ENCODE measurements around the gene DLG5. TPM values are rescaled to one million over a fixed set of nuclear protein-coding genes. Genes with fewer than 3 reads are reported as not detected.

The DLG5 gene
- total RNA-seq, 4 donors from 2014 or later: 28.6 to 51.2 (median 40.3) TPM

DNA sequence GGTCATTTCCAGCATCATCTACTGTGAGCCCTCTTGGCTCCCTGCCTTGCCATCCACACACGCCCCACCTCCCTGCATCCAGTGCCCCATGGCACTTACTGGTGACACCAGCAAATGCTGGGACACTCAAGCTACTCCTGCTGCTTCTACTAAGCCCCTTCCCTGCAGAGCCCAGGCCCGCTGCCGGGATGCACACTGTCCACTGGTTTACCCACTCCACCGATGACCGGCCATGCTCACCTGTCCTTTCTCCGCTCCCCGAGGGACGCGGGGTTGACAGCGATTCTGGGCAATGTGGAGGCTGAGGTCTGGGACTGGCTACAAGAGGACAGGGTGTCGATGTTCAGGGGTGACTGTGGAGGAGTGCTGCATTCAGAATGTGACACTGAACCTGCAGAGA is 110.2 kb downstream of the DLG5 start:
- Histone ChIP-seq H3K4me1 (no peaks in the 10 kb centered on the region), H3K4me3 (no peak overlapping the region), H3K27ac (no peak overlapping the region), H3K36me3 (peaks cover 0 to 96% of the 10 kb centered on the region in 2 donors), H3K9me3 (no peaks in the 10 kb centered on the region), H3K27me3 (no peaks in the 10 kb centered on the region)
- no peak for ATAC-seq
- intact Hi-C loops (cut with DNase I; ENCODE audit: low total_unique reads): no loop called here
- DNase-seq: no peak
- in situ Hi-C loops (cut with MboI; ENCODE audit: low sequenced_read_pairs in 4 of 4): no loop called here
- no peak for TF ChIP-seq POLR2A (IDR thresholded peaks at IDR 0.05)
- no peak for TF ChIP-seq CTCF (IDR thresholded peaks at IDR 0.05 in 4 of 5, conservative IDR thresholded peaks at IDR 0.05 in 1 of 5)

- in situ Hi-C loops (cut with MboI; ENCODE audit: low sequenced_read_pairs in 4 of 4): no loop called here
- Histone ChIP-seq H3K9me3 (no peaks in the 10 kb centered on the region), H3K4me3 (no peak overlapping the region), H3K4me1 (no peaks in the 10 kb centered on the region), H3K27me3 (no peaks in the 10 kb centered on the region), H3K36me3 (peaks cover 0 to 99% of the 10 kb centered on the region in 2 donors), H3K27ac (no peak overlapping the region)
- TF ChIP-seq POLR2A (IDR thresholded peaks at IDR 0.05): no peak
- TF ChIP-seq CTCF (IDR thresholded peaks at IDR 0.05 in 4 of 5, conservative IDR thresholded peaks at IDR 0.05 in 1 of 5): no peak
- intact Hi-C loops (cut with DNase I; ENCODE audit: low total_unique reads): no loop called here
- ATAC-seq (no peak), DNase-seq (no peak)
Observed at GRCh38 chr10:77812741-77813140, 113.8 kb downstream of the DLG5 start.

DNA sequence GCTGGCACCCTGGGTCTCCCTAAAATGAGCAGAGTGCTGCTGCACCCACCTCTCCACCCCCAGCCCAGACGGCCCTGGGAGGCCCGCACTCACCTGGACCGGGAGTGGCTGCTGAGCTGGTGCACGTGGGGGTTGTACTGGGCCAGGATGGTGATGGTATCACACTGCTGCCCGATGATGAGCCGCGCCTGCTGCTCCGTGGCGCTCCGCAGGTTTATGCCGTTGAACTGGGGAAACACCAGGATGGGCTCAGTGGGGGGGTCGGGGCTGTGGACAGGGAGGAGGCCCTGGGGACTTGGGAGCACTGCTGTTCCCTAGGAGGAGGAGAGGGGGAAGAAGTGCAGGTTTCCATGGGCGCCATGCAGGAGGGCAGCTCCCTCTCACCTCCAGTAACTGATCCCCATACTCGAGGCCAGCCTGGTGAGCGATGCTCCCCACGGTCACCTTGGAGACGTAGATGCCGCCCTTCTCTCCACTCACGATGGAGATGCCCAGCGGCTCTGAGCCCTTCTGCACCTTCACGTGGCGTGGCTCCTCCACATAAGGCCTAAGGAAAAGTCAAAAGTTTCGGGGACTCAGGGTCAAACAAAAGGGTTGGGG is 114.6 kb downstream of the DLG5 start:
- H3K27me3 ChIP-seq: no peaks in the 10 kb centered on the region
- in situ Hi-C loops (cut with MboI; ENCODE audit: low sequenced_read_pairs in 4 of 4) (no loop called here), intact Hi-C loops (cut with DNase I; ENCODE audit: low total_unique reads) (no loop called here)
- TF ChIP-seq CTCF (IDR thresholded peaks at IDR 0.05 in 4 of 5, conservative IDR thresholded peaks at IDR 0.05 in 1 of 5) (no peak), POLR2A (IDR thresholded peaks at IDR 0.05) (no peak)
- no peak overlapping the region for H3K27ac ChIP-seq
- H3K4me3 ChIP-seq: no peak overlapping the region
- no peaks in the 10 kb centered on the region for H3K9me3 ChIP-seq
- DNase-seq: no peak
- peaks cover 0 to 99% of the 10 kb centered on the region in 2 donors for H3K36me3 ChIP-seq
- H3K4me1 ChIP-seq: no peaks in the 10 kb centered on the region
- no peak for ATAC-seq

- intact Hi-C loops (cut with DNase I; ENCODE audit: low total_unique reads): no loop called here
- no peak overlapping the region for H3K27ac ChIP-seq
- in situ Hi-C loops (cut with MboI; ENCODE audit: low sequenced_read_pairs in 4 of 4): no loop called here
- peaks cover 0 to 99% of the 10 kb centered on the region in 2 donors for H3K36me3 ChIP-seq
- H3K27me3 ChIP-seq: no peaks in the 10 kb centered on the region
- H3K4me3 ChIP-seq: no peak overlapping the region
- no peaks in the 10 kb centered on the region for H3K9me3 ChIP-seq
- ATAC-seq (no peak), DNase-seq (no peak)
- no peaks in the 10 kb centered on the region for H3K4me1 ChIP-seq
- TF ChIP-seq CTCF (IDR thresholded peaks at IDR 0.05 in 4 of 5, conservative IDR thresholded peaks at IDR 0.05 in 1 of 5) (no peak), POLR2A (IDR thresholded peaks at IDR 0.05) (no peak)
Observed at GRCh38 chr10:77810446-77811335, 115.9 kb downstream of the DLG5 start.

Measured in gastrocnemius medialis (tissue), 4 donors.